Endothelial cell of umbilical vein (primary cell): ENCODE results near the gene PRPF31.

Experiments used
- EZH2 ChIP-seq: IDR thresholded peaks from 2 replicates; pipeline ENCODE4 v1.6.1; 2012; ENCODE audit warnings: borderline replicate concordance, low read depth, mild to moderate bottlenecking, moderate library complexity, low read length, inconsistent platforms; ENCODE audit not compliant: severe bottlenecking
- GATA2 ChIP-seq: IDR thresholded peaks from 2 replicates; pipeline ENCODE4 v1.7.0; 2011; ENCODE audit warnings: low read depth, mild to moderate bottlenecking, moderate library complexity, mixed read lengths, low read length; ENCODE audit not compliant: insufficient read length, insufficient read depth
- POLR2A ChIP-seq: IDR thresholded peaks from 2 replicates; pipeline ENCODE4 v1.6.1; 2012; ENCODE audit warnings: low read depth, mild to moderate bottlenecking, control low read depth, low read length
- POLR2AphosphoS5 ChIP-seq: IDR thresholded peaks from 2 replicates; pipeline ENCODE4 v1.6.1; 2012; ENCODE audit warnings: low read depth, mild to moderate bottlenecking, control low read depth, low read length, moderate library complexity; ENCODE audit not compliant: insufficient read depth
- TF ChIP-seq, protein P1 (sequence below), 2 donors: IDR thresholded peaks; 1 replicate in 1 of 2; 2 replicates in 1 of 2; pipeline ENCODE4 v1.5.1; 2011; ENCODE audit warnings: low read length in 2 of 2, mild to moderate bottlenecking in 2 of 2, moderate library complexity in 2 of 2, control low read depth in 1 of 2, inconsistent platforms in 1 of 2, low read depth in 1 of 2; ENCODE audit not compliant: insufficient read depth in 1 of 2; ENCODE audit errors: extremely low read depth in 1 of 2

DNA sequence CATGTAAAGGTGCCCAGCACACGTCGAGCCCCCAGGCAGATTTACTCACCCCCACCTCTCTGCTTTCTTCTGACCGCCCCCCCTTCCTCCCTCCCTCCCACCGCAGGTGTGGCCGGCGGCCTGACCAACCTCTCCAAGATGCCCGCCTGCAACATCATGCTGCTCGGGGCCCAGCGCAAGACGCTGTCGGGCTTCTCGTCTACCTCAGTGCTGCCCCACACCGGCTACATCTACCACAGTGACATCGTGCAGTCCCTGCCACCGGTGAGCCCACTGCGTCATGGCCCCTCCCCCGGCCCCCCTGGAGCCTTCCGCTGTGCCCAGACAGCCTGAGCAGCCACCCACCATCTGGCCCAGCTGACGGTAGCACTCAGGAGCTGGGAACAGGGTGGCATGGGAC is 8.8 kb downstream of the PRPF31 start:
- TF ChIP-seq, protein P1, sequence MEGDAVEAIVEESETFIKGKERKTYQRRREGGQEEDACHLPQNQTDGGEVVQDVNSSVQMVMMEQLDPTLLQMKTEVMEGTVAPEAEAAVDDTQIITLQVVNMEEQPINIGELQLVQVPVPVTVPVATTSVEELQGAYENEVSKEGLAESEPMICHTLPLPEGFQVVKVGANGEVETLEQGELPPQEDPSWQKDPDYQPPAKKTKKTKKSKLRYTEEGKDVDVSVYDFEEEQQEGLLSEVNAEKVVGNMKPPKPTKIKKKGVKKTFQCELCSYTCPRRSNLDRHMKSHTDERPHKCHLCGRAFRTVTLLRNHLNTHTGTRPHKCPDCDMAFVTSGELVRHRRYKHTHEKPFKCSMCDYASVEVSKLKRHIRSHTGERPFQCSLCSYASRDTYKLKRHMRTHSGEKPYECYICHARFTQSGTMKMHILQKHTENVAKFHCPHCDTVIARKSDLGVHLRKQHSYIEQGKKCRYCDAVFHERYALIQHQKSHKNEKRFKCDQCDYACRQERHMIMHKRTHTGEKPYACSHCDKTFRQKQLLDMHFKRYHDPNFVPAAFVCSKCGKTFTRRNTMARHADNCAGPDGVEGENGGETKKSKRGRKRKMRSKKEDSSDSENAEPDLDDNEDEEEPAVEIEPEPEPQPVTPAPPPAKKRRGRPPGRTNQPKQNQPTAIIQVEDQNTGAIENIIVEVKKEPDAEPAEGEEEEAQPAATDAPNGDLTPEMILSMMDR (IDR thresholded peaks at IDR 0.05; ENCODE audit: extremely low read depth in 1 of 2, insufficient read depth in 1 of 2, low read depth in 1 of 2, low read length in 2 of 2) = no peak
- TF ChIP-seq POLR2AphosphoS5 (no peak), POLR2A (no peak), EZH2 (no peak), GATA2 (no peak)
